CD4-positive, alpha-beta T cell treated with Interferon alpha-2 for 1 hour (primary cell): Measurements from ENCODE around the gene APOBEC3G.

ENCODE experiments used
- DNase-seq, 2 donors: peaks; one replicate each; pipeline ENCODE4 v3.0.0-alpha.2; 2020 to 2022

Gene APOBEC3G

DNA sequence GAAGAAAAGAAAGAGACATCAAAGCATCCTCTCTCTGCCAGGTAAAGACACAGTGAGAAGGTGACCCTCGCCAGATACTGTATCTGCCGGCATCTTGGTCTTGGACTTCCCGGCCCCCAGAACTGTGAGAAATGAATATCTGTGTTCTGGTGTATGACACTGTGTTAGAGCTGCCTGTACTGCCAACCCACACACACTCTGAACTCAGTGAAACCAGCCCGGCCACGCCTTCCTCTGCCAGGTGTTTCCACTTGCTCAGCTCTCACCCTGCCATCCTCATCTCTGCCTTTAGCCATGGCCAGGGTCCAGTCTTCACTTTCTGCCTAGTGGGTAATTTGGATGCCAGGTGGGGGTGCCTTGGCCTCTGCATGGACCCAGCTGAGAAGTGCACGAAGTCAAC is 51.4 kb downstream of the APOBEC3G start:
- no peak for DNase-seq

DNA sequence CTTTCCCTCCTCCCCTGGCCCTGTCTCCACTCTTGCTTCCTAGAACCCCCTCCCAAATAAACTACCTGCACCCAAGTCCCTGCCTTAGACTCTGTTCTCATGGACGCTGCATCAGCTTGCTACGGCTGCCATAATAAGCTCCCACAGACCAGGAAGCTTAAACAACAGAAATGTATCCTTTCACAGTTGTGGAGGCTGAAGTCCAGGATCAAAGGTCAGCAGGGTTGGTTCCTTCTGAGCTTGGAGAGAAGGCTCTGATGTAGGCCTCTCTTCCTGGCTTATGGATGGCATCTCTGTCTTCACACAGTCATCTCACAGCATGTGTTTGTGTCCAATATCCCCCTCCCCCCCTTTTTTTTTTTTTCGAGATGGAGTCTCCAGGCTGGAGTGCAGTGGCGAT is 52.0 kb downstream of the APOBEC3G start:
- no peak for DNase-seq

DNA sequence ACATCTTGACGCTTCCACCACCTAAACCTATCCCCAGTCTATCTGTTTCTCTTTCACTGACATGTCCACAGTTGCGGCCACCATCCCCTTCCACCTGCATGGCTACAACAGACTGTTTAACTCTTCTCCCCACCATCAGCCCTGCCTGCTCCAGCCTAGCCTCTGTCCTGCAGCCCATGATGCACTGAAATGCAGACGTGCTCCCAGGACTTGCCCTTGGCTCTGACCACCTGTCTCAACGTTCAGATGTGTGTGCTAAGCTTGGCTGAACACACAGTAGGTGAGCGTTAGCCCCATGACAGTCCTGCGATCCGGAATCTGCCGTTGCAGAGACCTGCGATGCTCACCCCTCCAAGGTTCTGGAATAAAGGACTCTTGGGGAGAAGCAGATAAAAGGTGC is 52.7 kb downstream of the APOBEC3G start:
- no peak for DNase-seq

DNA sequence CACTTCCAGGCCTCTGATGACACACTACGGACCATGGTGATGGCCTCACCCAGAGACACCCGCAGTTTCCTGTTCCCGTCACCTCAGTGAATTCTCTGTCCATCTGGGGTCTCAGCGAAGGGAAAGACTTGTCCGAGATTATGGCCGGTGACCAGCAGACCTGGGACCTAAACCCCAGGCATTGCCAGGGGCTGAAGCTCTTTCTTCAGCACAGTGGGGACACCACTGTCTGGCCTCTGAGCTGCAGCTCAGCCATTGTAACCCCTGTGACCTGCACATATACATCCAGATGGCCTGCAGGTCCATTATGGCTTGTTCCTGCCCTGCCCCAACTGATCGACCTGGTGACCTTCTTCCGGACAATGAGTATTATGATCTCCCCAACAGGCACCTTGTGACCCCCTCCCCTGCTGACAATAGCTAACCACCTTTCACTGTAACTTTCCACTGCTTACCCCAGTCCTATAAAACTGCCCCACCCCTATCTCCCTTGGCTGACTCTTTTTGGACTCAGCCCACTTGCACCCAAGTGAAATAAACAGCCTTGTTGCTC is 53.2 kb downstream of the APOBEC3G start:
- DNase-seq = no peak

DNA sequence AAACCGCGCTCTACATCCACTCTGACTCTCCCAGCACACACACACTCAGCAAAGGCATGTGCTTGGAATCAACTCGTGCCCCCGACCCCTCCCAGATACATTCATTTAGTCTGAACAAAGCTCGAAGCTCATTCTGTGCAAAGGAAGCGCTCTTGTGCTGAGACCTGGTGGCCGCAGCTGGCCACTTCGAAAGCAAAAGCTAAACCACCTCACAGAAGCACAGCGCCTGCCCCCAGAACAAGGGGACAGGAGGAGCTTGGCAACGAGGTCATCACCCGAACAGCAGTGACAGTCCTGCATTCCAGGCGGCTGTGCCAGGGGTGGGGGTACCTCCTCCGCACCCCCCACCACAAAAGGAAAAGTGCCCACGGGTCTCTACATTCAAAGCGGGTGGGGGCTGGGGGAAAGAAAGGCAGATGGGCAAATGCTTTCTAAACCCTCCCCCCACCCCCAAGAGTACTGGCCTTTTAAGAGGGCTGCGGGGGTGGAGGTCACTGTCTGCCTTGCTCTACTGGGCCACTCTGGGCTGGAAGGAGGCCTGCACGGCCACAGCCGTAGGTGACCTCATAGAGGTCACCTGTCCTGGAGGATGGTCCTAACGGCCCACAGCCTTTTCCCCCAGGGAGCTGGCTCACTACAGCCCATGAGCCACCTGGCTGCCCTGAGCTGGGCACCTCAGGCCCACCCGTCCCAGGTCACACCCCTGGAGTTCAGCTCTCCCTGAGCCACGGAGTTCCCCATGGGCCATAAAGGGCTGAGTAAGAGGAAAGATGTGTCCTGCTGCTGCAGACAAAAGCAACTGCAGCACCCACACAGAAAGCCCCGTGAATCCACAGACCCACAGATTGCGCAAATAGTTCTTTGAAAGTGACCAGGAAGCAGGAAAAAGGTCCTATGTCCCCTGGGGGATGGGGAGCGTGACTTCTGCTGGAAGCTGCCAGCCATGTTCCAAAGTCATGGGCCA is 54.1 kb downstream of the APOBEC3G start:
- DNase-seq = no peak

DNA sequence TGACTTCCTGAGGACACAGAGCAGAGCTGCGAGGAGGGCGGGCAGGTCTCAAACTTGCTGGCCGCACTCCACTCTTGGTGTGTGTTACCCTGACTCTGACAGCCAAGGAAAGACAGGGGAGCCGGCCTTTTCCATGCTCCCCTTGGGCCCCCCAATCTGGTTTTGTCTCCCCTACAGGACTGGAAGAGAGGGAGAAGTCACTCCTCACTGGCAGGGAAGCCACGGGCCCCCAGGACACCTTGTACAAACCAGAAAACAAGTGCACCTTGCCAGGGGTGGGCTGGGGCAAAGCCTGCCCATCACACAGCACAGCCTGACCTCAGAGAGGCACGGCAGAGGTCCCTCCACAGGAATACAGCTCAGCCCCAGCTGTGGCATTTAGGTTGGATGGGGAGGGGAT is 55.2 kb downstream of the APOBEC3G start:
- no peak for DNase-seq

DNA sequence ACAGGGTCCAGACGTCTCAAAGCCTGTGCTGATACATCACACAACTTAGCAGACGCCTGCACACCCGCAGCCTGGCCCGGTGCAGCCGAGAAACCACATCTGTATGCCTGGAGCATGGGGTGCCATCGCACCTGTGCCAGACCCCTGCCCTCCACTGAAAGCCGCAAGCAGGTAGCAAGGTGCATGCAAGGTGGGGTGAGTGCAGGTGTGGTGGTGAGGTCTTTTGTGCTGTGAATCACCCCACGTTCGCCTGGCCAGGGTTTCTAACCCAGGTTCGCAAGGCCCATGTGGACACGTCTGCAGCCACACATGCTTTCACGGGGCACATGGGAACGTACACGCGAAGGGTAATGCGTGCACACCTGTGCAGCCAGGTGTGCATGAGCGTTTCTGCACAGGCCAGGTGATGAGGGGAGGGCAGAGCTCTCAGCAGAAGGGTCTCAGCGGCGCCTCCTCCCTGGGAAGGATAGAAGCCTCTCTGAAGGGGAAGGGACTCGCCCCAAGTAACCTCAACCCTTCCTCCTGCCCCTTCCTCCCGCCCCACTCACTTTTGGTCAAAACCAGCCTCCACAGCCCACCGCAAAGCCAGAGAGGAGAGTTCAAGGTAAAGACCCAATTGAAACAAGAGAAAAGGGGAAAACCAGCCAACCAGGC is 55.9 kb downstream of the APOBEC3G start:
- no peak for DNase-seq

DNA sequence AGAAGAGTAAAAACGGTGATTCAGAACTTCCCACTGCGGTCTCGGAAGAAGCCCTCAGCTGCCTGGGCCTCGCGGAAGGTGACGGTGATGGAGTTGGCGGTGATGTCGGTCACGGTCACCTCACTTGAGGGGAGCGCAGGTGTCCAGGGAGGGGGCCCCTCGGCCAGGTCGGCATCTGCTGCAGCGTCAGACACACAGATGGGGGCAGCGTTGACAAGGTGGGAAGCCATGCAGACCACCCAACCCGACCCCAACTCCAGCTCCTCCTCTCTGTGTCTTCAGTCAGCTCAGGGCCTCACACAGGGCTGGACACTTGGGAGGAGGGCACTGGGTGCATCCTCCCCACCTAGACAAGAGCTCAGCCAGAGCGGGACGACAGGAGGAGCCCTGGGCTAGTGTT is 56.8 kb downstream of the APOBEC3G start:
- DNase-seq = no peak

DNA sequence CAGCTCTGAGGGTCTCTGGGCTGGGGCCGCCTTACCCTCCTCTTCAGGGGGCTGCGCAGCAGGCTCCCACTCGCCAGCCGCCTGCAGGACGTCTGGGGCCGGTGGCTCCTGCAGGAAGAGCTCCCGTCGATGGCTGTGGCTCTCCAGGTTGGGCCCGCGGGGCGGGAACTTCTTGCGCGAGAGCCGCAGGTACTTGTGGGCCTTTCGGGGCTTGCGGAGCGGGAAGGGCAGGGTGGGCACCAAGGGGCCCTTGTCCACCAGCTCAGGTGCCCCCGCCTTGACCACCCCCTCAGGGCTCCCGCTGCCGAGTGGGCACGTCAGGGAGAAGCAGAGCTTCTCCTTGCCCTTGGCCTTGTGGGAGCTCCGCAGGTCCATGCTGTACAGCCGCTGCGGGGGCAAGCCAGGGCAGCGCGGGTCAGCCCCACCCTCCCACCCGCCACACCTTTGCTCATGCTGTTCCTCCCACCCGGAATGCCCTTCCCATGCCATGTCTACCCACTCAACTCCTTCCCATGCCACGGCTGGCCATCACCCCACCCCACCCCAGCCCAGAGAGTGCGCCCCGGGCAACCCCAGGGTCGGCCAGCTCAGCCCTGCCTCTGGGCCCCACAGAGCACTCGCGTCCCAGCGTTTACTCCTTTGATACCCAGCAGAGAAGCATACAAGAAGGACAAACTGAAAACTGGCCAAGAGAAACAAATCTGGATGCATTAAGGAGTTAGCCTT is 57.5 kb downstream of the APOBEC3G start:
- DNase-seq = no peak

DNA sequence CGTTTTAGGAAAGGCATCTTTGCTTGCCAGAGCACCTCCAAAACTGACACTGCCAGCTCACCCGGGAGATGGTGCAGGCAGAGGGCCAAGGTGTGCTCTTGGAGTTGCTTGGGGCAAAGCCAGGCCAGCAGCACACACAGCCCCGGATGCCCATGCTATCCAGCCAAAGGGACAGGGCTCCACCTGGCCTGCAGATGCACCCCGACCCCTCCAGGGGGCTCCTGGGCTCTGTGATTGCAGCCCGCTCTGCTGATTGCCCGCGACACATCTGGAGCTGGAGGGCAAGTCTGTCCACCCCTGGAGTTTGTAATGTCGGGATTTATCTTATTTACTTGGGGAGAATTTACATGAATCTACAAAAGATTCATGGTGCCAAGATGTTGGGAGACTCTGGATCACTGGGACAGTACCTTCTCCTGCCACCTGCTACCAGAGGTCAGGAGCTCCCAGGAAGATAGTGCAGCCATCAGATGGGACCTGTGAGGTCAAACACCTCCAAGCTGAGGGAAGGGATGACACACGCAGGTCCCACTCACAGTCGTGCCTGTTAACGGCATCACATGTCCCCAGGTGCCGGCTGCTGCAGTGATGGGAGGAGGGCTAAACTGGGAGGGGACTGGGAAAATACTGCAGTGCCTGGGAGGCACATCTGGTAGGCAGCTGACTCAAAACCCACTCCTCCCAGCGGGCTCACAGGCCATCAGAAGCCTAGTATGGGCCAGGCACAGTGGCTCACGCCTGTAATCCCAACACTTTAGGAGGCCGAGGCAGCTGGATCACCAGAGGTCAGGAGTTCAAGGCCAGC is 58.2 kb downstream of the APOBEC3G start:
- DNase-seq = peak; percentile 38 to 53

DNA sequence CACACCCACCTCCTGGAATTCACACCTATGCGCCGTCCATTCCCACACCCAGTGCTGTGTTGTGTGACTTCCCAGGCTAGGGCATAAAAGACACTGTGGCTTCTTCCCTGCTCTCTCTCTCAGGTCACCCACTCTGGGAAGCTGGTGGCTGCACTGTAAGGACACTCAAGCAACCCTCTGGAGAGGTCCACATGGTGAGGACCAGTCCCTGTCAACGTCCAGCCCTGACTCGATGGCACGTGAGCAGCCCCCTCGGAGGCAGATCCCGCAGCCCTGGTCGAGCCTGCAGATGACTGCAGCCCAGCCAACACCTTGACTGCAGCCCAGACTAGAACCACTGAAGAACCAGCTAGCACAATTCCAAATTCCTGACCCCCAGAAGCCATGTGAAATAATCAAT is 59.2 kb downstream of the APOBEC3G start:
- DNase-seq = no peak
